CD4-positive, alpha-beta T cell treated with Interleukin-17A for 1 hour (primary cell): ENCODE results near the gene FADD.

Experiments used
- DNase-seq: peaks from one replicate; pipeline ENCODE4 v3.0.0-alpha.2; 2020

The FADD gene

GRCh38 chr11:70241709-70242108, 38.6 kb downstream of the FADD start:
- DNase-seq = no peak

GRCh38 chr11:70242885-70243284, 39.8 kb downstream of the FADD start:
- no peak for DNase-seq

- DNase-seq = no peak
Measured at GRCh38 chr11:70243912-70244652, 41.0 kb downstream of the FADD start.

DNA sequence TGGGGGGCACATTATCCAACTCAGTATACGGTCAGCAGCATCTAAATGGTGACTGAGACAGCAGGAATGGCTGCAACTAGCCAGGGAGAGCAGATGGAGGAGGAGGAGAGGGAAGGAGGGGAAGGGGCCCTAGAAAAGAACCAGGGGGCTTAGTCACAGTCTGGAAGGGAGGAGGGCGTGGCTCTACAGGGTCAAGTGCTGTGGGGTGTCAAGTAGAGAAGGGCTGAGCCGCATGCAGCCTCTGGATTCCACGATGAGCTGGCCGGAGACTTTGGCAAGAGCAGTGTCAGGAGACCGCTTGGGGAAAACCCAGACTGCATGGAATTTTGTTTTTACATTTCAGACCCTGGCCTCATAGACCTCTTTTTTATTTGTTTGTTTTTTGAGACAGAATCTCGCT, 41.6 kb downstream of the FADD start:
- no peak for DNase-seq

- no peak for DNase-seq
Measured at GRCh38 chr11:70246196-70246595, 43.1 kb downstream of the FADD start.

GRCh38 chr11:70247042-70247709, 44.1 kb downstream of the FADD start:
- DNase-seq = no peak

GRCh38 chr11:70247710-70248072, 44.6 kb downstream of the FADD start:
- DNase-seq = no peak

GRCh38 chr11:70250876-70251658, 48.0 kb downstream of the FADD start:
- no peak for DNase-seq

- DNase-seq = no peak
Measured at GRCh38 chr11:70251659-70252321, 48.7 kb downstream of the FADD start.

- DNase-seq = no peak
Measured at GRCh38 chr11:70252844-70253243, 49.7 kb downstream of the FADD start.

DNA sequence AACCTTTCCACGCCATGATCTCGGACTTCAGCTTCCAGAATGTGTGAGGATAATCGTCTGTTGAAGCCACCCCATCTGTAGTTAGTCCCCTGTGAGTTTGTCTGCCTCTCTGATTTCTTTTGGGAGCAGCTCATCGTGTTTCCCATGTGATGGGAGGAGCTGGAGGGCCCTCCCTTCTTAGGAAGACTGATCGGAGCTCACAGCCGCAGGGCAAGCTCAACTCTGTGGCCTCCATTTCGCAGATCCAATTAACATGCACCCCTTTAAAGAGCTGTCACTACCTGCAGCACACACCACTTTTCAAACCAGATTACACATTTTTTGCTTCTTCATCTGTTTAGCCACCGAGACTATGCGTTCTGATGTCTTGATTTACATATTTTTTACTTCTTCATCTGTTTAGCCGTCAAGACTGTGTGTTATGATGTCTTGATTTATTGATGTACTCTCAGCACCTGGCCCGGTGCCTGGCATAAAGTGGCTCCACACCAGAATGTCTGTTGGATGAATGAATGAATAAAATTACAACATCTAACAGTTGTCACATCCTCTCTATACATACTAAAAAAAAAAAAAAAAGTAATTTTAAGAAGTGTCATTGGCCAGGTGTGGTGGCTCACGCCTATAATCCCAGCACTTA, 52.5 kb downstream of the FADD start:
- DNase-seq = no peak
